Right cardiac atrium (tissue), 5 donors: ENCODE measurements around the gene SUSD6. TPM values are rescaled to one million over a fixed set of nuclear protein-coding genes. Genes with fewer than 3 reads are reported as not detected.
"Not testable (repeated sequence)": the region's sequence is repeated elsewhere in the genome, so short reads cannot be mapped to it uniquely, and the experiment has no call there.

ENCODE experiments used
- ATAC-seq, 2 donors: fragments of 200-7000 bp; cut with Tn5 transposase; one replicate each; pipeline versions ENCODE4 v1.8.0 to v1.9.1; 2020; ENCODE audit warnings: moderate library complexity in 2 of 2, mild to moderate bottlenecking in 1 of 2
- DNase-seq, 3 donors: peaks; one replicate each; pipeline ENCODE4 v3.0.0-alpha.2; 2020
- H3K27ac ChIP-seq: one replicate; pipeline ENCODE4 v1.5.1; 2013; ENCODE audit warnings: mild to moderate bottlenecking, low read length, control low read depth, moderate library complexity
- H3K27me3 ChIP-seq: one replicate; pipeline ENCODE4 v1.6.1; 2013; ENCODE audit not compliant: control insufficient read depth, insufficient read depth
- H3K4me1 ChIP-seq: one replicate; pipeline ENCODE4 v1.6.1; 2013; ENCODE audit warnings: low read length; ENCODE audit not compliant: control insufficient read depth, insufficient read depth
- H3K4me3 ChIP-seq: one replicate; pipeline ENCODE4 v1.5.1; 2013; ENCODE audit warnings: low read length, control low read depth
- H3K9me3 ChIP-seq: one replicate; pipeline ENCODE4 v1.6.1; 2013; ENCODE audit warnings: low read length; ENCODE audit not compliant: control insufficient read depth
- WGBS: extraction: QIAGEN DNeasy Blood & Tissue Kit; methylation state at CpG from one replicate; pipeline ENCODE4 v1.1.7; 2013; 5-methylcytosine and 5-hydroxymethylcytosine counted together
- intact Hi-C, 4 donors: fragments of 100-400 bp; cut with DNase I; formaldehyde crosslinking; loops; one replicate each; pipeline versions ENCODE4 v1.11.0 to v1.14.0; 2022 to 2023
- polyA plus RNA-seq: library from polyadenylated mRNA; stranded (reverse); fragments of 200-250 nt; gene quantifications from one replicate; pipeline ENCODE4 v1.2.3, GENCODE V29; 2013
- total RNA-seq, 4 donors: library from RNA; stranded (reverse); fragmentation: NEBNext Ultra II Directional; extraction: Animal tissue kit (Norgen Biotek cat#: 25700); gene quantifications; one replicate each; pipeline ENCODE4 v1.2.1, GENCODE V29; 2021
- donor health status: healthy with polysubstance abuse.
- donor health status: DM: no; HTN: yes; CAD: no.
- donor health status: DM: no; HTN: no; CAD: no.
- donor health status: DM: no; HTN: yes; CAD: no; lungs with severe emphysema.
- donor health status: DM: yes; HTN: yes; CAD: no.

The SUSD6 gene
- total and polyA plus RNA-seq, 5 donors, result 9.1 to 25.9 (median 22.0) TPM

GRCh38 chr14:69698572-69698971 is 87.2 kb downstream of the SUSD6 start:
- WGBS, result 92% methylated on average over 3 of the region's 3 CpGs
- no peak for DNase-seq
- Histone ChIP-seq H3K4me1 (peaks cover 29% of the 10 kb centered on the region), H3K4me3 (no peak overlapping the region), H3K9me3 (no peaks in the 10 kb centered on the region), H3K27ac (no peak overlapping the region), H3K27me3 (no peaks in the 10 kb centered on the region)
- intact Hi-C loops, result no loop called here
- no peak for ATAC-seq

- H3K4me1 ChIP-seq, result peaks cover 29% of the 10 kb centered on the region
- H3K9me3 ChIP-seq, H3K27ac ChIP-seq, DNase-seq, H3K4me3 ChIP-seq, H3K27me3 ChIP-seq, ATAC-seq, intact Hi-C loops: not testable (repeated sequence)
- WGBS, result 96% methylated on average over 6 of the region's 6 CpGs
Observed at GRCh38 chr14:69699243-69699642, 87.8 kb downstream of the SUSD6 start.

GRCh38 chr14:69699748-69700303 is 88.4 kb downstream of the SUSD6 start:
- peaks cover 26% of the 10 kb centered on the region for H3K4me1 ChIP-seq

GRCh38 chr14:69700575-69700974 is 89.2 kb downstream of the SUSD6 start:
- ATAC-seq, result no peak
- no peak for DNase-seq
- Histone ChIP-seq H3K27ac (no peak overlapping the region), H3K27me3 (no peaks in the 10 kb centered on the region), H3K4me1 (peaks cover 19% of the 10 kb centered on the region), H3K9me3 (no peaks in the 10 kb centered on the region), H3K4me3 (no peak overlapping the region)
- intact Hi-C loops, result no loop called here
- WGBS, result 80% methylated on average over 2 of the region's 2 CpGs

More at GRCh38 chr14:69699748-69700303, 88.4 kb downstream of the SUSD6 start:
- 84% methylated on average over 6 of the region's 6 CpGs for WGBS
- Histone ChIP-seq H3K4me3 (no peak overlapping the region), H3K9me3 (no peaks in the 10 kb centered on the region), H3K27me3 (no peaks in the 10 kb centered on the region), H3K27ac (no peak overlapping the region)
- intact Hi-C loops, result no loop called here
- no peak for ATAC-seq
- no peak for DNase-seq

- H3K27ac ChIP-seq, result no peak overlapping the region
- H3K4me1 ChIP-seq, result peaks cover 21% of the 10 kb centered on the region
- no peaks in the 10 kb centered on the region for H3K27me3 ChIP-seq
- H3K4me3 ChIP-seq, result no peak overlapping the region
- intact Hi-C loops, result no loop called here
- H3K9me3 ChIP-seq, result no peaks in the 10 kb centered on the region
- 71% methylated on average over 4 of the region's 4 CpGs for WGBS
- DNase-seq, result no peak
- no peak for ATAC-seq
Observed at GRCh38 chr14:69701291-69701690, 89.9 kb downstream of the SUSD6 start.

GRCh38 chr14:69701857-69702256 is 90.5 kb downstream of the SUSD6 start:
- peak in 1 of 2 donors; percentile 44 for ATAC-seq
- intact Hi-C loops, result no loop called here
- Histone ChIP-seq H3K27me3 (no peaks in the 10 kb centered on the region), H3K4me1 (peaks cover 19% of the 10 kb centered on the region), H3K4me3 (no peak overlapping the region), H3K9me3 (no peaks in the 10 kb centered on the region), H3K27ac (no peak overlapping the region)
- 22% methylated on average over 3 of the region's 3 CpGs for WGBS
- no peak for DNase-seq

GRCh38 chr14:69703047-69704039 is 91.9 kb downstream of the SUSD6 start:
- H3K27me3 ChIP-seq, result no peaks in the 10 kb centered on the region
- H3K4me3 ChIP-seq, result no peak overlapping the region
- DNase-seq (no peak), ATAC-seq (peak; percentile 65 to 68)
- 67% methylated on average over 12 of the region's 12 CpGs for WGBS
- H3K27ac ChIP-seq, result peak overlapping the region; percentile 47
- H3K9me3 ChIP-seq, result no peaks in the 10 kb centered on the region
- intact Hi-C loops, result no loop called here
- peaks cover 19% of the 10 kb centered on the region for H3K4me1 ChIP-seq

- WGBS, result 89% methylated on average over 5 of the region's 5 CpGs
- H3K4me3 ChIP-seq, result no peak overlapping the region
- ATAC-seq (no peak), DNase-seq (no peak)
- no peak overlapping the region for H3K27ac ChIP-seq
- H3K9me3 ChIP-seq, result no peaks in the 10 kb centered on the region
- intact Hi-C loops, result no loop called here
- H3K4me1 ChIP-seq, result peaks cover 19% of the 10 kb centered on the region
- H3K27me3 ChIP-seq, result no peaks in the 10 kb centered on the region
Observed at GRCh38 chr14:69704319-69704718, 92.9 kb downstream of the SUSD6 start.

- Histone ChIP-seq H3K27me3 (no peaks in the 10 kb centered on the region), H3K27ac (no peak overlapping the region), H3K9me3 (no peaks in the 10 kb centered on the region), H3K4me1 (peaks cover 19% of the 10 kb centered on the region), H3K4me3 (no peak overlapping the region)
- WGBS, result 46% methylated on average over 2 of the region's 2 CpGs
- ATAC-seq (peak; percentile 22 to 28), DNase-seq (no peak)
- intact Hi-C loops, result no loop called here
Observed at GRCh38 chr14:69705706-69706105, 94.3 kb downstream of the SUSD6 start.

- H3K27ac ChIP-seq, result no peak overlapping the region
- 97% methylated on average over 1 of the region's 1 CpG for WGBS
- peaks cover 24% of the 10 kb centered on the region for H3K4me1 ChIP-seq
- ATAC-seq (no peak), DNase-seq (no peak)
- intact Hi-C loops, result no loop called here
- H3K9me3 ChIP-seq, result no peaks in the 10 kb centered on the region
- H3K4me3 ChIP-seq, result no peak overlapping the region
- no peaks in the 10 kb centered on the region for H3K27me3 ChIP-seq
Observed at GRCh38 chr14:69708049-69708448, 96.7 kb downstream of the SUSD6 start.
